WERI-Rb-1 (cell line): Measurements from ENCODE around the gene NSD2.

Experiments
- DNase-seq: peaks from one replicate; pipeline ENCODE4 v3.0.0-alpha.2; 2020
- H3K27ac ChIP-seq: fragments of 250-450 bp; sonication (Bioruptor Pico); 2 replicates; pipeline ENCODE4 v1.5.1; 2020; ENCODE audit warnings: mild to moderate bottlenecking, moderate library complexity
- H3K27me3 ChIP-seq: fragments of 250-450 bp; sonication (Bioruptor Pico); 2 replicates; pipeline ENCODE4 v1.5.1; 2021; ENCODE audit warnings: mild to moderate bottlenecking, low read depth, moderate library complexity; ENCODE audit not compliant: insufficient read depth, severe bottlenecking
- H3K36me3 ChIP-seq: fragments of 250-450 bp; sonication (Bioruptor Pico); 2 replicates; pipeline ENCODE4 v1.5.1; 2020; ENCODE audit warnings: mild to moderate bottlenecking, moderate library complexity
- H3K4me3 ChIP-seq: 2 replicates; pipeline ENCODE4 v1.5.1; 2011; ENCODE audit warnings: low read depth, mild to moderate bottlenecking, control low read depth, low read length
- H3K9me3 ChIP-seq: fragments of 250-450 bp; sonication (Bioruptor Pico); 2 replicates; pipeline ENCODE4 v1.5.1; 2021; ENCODE audit warnings: mild to moderate bottlenecking, moderate library complexity; ENCODE audit not compliant: severe bottlenecking
- CTCF ChIP-seq: IDR thresholded peaks from 2 replicates; pipeline ENCODE4 v1.5.1; 2011; ENCODE audit warnings: low read depth, mild to moderate bottlenecking, control low read depth, inconsistent platforms, low read length

Gene NSD2

GRCh38 chr4:1973661-1974060 is 102.5 kb downstream of the NSD2 start:
- Histone ChIP-seq H3K36me3 (peaks cover 95% of the 10 kb centered on the region), H3K9me3 (no peaks in the 10 kb centered on the region), H3K27me3 (no peaks in the 10 kb centered on the region), H3K27ac (no peak overlapping the region), H3K4me3 (no peak overlapping the region)
- no peak for TF ChIP-seq CTCF
- no peak for DNase-seq

- Histone ChIP-seq H3K27me3 (no peaks in the 10 kb centered on the region), H3K36me3 (peaks cover 99% of the 10 kb centered on the region), H3K4me3 (no peak overlapping the region), H3K27ac (no peak overlapping the region), H3K9me3 (no peaks in the 10 kb centered on the region)
- no peak for TF ChIP-seq CTCF
- DNase-seq = no peak
These were observed 103.6 kb downstream of the NSD2 start for GRCh38 chr4:1974840-1975239.

- Histone ChIP-seq H3K36me3 (peaks cover 99% of the 10 kb centered on the region), H3K27me3 (no peaks in the 10 kb centered on the region), H3K27ac (no peak overlapping the region), H3K9me3 (no peaks in the 10 kb centered on the region), H3K4me3 (no peak overlapping the region)
- no peak for TF ChIP-seq CTCF
- no peak for DNase-seq
These were observed 104.2 kb downstream of the NSD2 start for GRCh38 chr4:1975391-1975801.

- no peak for TF ChIP-seq CTCF
- H3K4me3 ChIP-seq = no peak overlapping the region
- no peak overlapping the region for H3K27ac ChIP-seq
- no peaks in the 10 kb centered on the region for H3K27me3 ChIP-seq
- H3K9me3 ChIP-seq = no peaks in the 10 kb centered on the region
- no peak for DNase-seq
- H3K36me3 ChIP-seq = peaks cover 99% of the 10 kb centered on the region
These were observed 104.7 kb downstream of the NSD2 start for GRCh38 chr4:1975880-1976279.

- Histone ChIP-seq H3K4me3 (no peak overlapping the region), H3K27me3 (no peaks in the 10 kb centered on the region), H3K9me3 (no peaks in the 10 kb centered on the region), H3K27ac (no peak overlapping the region), H3K36me3 (peaks cover 99% of the 10 kb centered on the region)
- no peak for DNase-seq
- no peak for TF ChIP-seq CTCF
These were observed 105.5 kb downstream of the NSD2 start for GRCh38 chr4:1976416-1977352.
